HepG2 (cell line): ENCODE results near the gene EPN3. TPM values are rescaled to one million over a fixed set of nuclear protein-coding genes. Genes with fewer than 3 reads are reported as not detected.

Experiments
- BHLHE40 ChIP-seq: IDR thresholded peaks from 2 replicates; pipeline ENCODE4 v1.6.1; 2011; ENCODE audit warnings: low read length, improper control_type of control experiment
- ESRRA ChIP-seq: sonication (generic); formaldehyde crosslinking; IDR thresholded peaks from 2 replicates; pipeline ENCODE4 v1.5.1; 2020; ENCODE audit warnings: mild to moderate bottlenecking, low read depth, missing genetic modification reagents
- FOXK2 ChIP-seq: fragments of 450-650 bp; IDR thresholded peaks from 2 replicates; pipeline ENCODE4 v1.6.1; 2016
- FUBP1 ChIP-seq: sonication (generic); formaldehyde crosslinking; IDR thresholded peaks from 2 replicates; pipeline ENCODE4 v1.5.1; 2020; ENCODE audit warnings: missing genetic modification reagents, mild to moderate bottlenecking, borderline replicate concordance
- GZF1 ChIP-seq: sonication (generic); formaldehyde crosslinking; IDR thresholded peaks from 2 replicates; pipeline ENCODE4 v1.5.1; 2020; ENCODE audit warnings: mild to moderate bottlenecking, missing genetic modification reagents
- HHEX ChIP-seq: IDR thresholded peaks from 2 replicates; pipeline ENCODE4 v1.6.1; 2016; ENCODE audit warnings: control low read depth
- IRF9 ChIP-seq: sonication (generic); formaldehyde crosslinking; IDR thresholded peaks from 2 replicates; pipeline ENCODE4 v1.8.0; 2022; ENCODE audit warnings: missing genetic modification reagents, mild to moderate bottlenecking, borderline replicate concordance
- JARID2 ChIP-seq: sonication (generic); formaldehyde crosslinking; IDR thresholded peaks from 2 replicates; pipeline ENCODE4 v1.8.1; 2023; ENCODE audit warnings: missing genetic modification reagents, inconsistent platforms; ENCODE audit not compliant: insufficient replicate concordance
- JDP2 ChIP-seq: sonication (generic); formaldehyde crosslinking; IDR thresholded peaks from 2 replicates; pipeline ENCODE4 v1.8.1; 2022; ENCODE audit warnings: missing genetic modification reagents, borderline replicate concordance
- KLF16 ChIP-seq, 2 experiments: sonication (generic) in 1 of 2; formaldehyde crosslinking in 1 of 2; IDR thresholded peaks; 2 replicates each; pipeline versions ENCODE4 v1.6.1 to v1.8.0; 2016 to 2023; ENCODE audit warnings: missing genetic modification reagents in 2 of 2, missing compliant biosample characterization in 1 of 2
- MLX ChIP-seq: IDR thresholded peaks from 2 replicates; pipeline ENCODE4 v1.6.1; 2016
- MXD3 ChIP-seq: IDR thresholded peaks from 2 replicates; pipeline ENCODE4 v1.6.1; 2016; ENCODE audit warnings: mild to moderate bottlenecking, missing biosample characterization, missing genetic modification reagents
- MYC ChIP-seq: sonication (generic); formaldehyde crosslinking; IDR thresholded peaks from 2 replicates; pipeline ENCODE4 v1.9.0; 2021; ENCODE audit warnings: missing genetic modification reagents, borderline replicate concordance
- MZF1 ChIP-seq: sonication (generic); formaldehyde crosslinking; IDR thresholded peaks from 2 replicates; pipeline ENCODE4 v1.8.1; 2023; ENCODE audit warnings: mild to moderate bottlenecking, missing genetic modification reagents, borderline replicate concordance
- NFIC ChIP-seq: IDR thresholded peaks from 2 replicates; pipeline ENCODE4 v1.6.1; 2012; ENCODE audit warnings: mild to moderate bottlenecking, low read length, inconsistent platforms
- SKI ChIP-seq: fragments of 450-650 bp; IDR thresholded peaks from one replicate; pipeline ENCODE4 v1.6.1; 2018; ENCODE audit warnings: mild to moderate bottlenecking; ENCODE audit not compliant: partially characterized antibody
- WIZ ChIP-seq: sonication (generic); formaldehyde crosslinking; IDR thresholded peaks from 2 replicates; pipeline ENCODE4 v1.5.1; 2020; ENCODE audit warnings: mild to moderate bottlenecking, missing genetic modification reagents
- ZBTB37 ChIP-seq: sonication (generic); formaldehyde crosslinking; IDR thresholded peaks from 2 replicates; pipeline ENCODE4 v1.4.0; 2020; ENCODE audit warnings: mild to moderate bottlenecking, missing genetic modification reagents
- ZC3H4 ChIP-seq: sonication (generic); formaldehyde crosslinking; IDR thresholded peaks from 2 replicates; pipeline ENCODE4 v1.4.0; 2020; ENCODE audit warnings: missing genetic modification reagents, borderline replicate concordance
- ZNF234 ChIP-seq: sonication (generic); formaldehyde crosslinking; conservative IDR thresholded peaks from 2 replicates; pipeline ENCODE4 v1.5.1; 2020; ENCODE audit warnings: mild to moderate bottlenecking, missing genetic modification reagents
- ZNF576 ChIP-seq: sonication (generic); formaldehyde crosslinking; IDR thresholded peaks from 2 replicates; pipeline ENCODE4 v1.4.0; 2020; ENCODE audit warnings: mild to moderate bottlenecking, missing genetic modification reagents
- ZNF782 ChIP-seq: sonication (generic); formaldehyde crosslinking; IDR thresholded peaks from 2 replicates; pipeline ENCODE4 v1.4.0; 2020; ENCODE audit warnings: missing genetic modification reagents, mild to moderate bottlenecking, borderline replicate concordance
- ZSCAN20 ChIP-seq: sonication (generic); formaldehyde crosslinking; IDR thresholded peaks from 2 replicates; pipeline ENCODE4 v1.4.0; 2020; ENCODE audit warnings: missing genetic modification reagents, mild to moderate bottlenecking, borderline replicate concordance
- polyA plus RNA-seq, 8 experiments: library from polyadenylated mRNA; depleted of rRNA in 3 of 8; stranded (reverse) in 7 of 8; unstranded in 1 of 8; fragments of >200 nt; fragmentation: Illumina TruSeq in 4 of 8; extraction: Trizol in 4 of 8; gene quantifications; 2 replicates each; pipeline versions ENCODE4 v1.2.1 to v1.2.3, GENCODE V29; 2011 to 2016; ENCODE audit warnings: low read depth in 4 of 8, missing spikeins in 1 of 8, mixed read lengths in 1 of 8; ENCODE audit not compliant: insufficient read depth in 1 of 8
- total RNA-seq, 5 experiments: library from RNA; depleted of rRNA; stranded (reverse); fragments of >200 nt; fragmentation: Illumina TruSeq; extraction: Trizol; gene quantifications; 2 replicates each; pipeline ENCODE4 v1.2.3, GENCODE V29; 2016; ENCODE audit warnings: low read depth in 1 of 5

The EPN3 gene
- total and polyA plus RNA-seq, 2 of the 13 experiments (the other 11 are each of a cell fraction or from before 2014, with no cell fraction given), result 0.11 to 0.95 TPM

GRCh38 chr17:50542795-50543774 is 10.6 kb downstream of the EPN3 start (continued):
- TF ChIP-seq ZNF782, result no peak
- TF ChIP-seq FUBP1, result 0 out of 2 replicates have a peak, but pooled peaks have one; percentile 46
- TF ChIP-seq BHLHE40, result peak; percentile 93
- 0 out of 2 replicates have a peak, but pooled peaks have one; percentile 80 for TF ChIP-seq WIZ (CRISPR knock-in tag)
- TF ChIP-seq GZF1 (CRISPR knock-in tag), result no peak
- TF ChIP-seq FOXK2, result 0 out of 2 replicates have a peak, but pooled peaks have one; percentile 57
- 0 out of 4 replicates have a peak, but pooled peaks of 1 of the 2 experiments have one; percentile 76 for TF ChIP-seq KLF16 (CRISPR knock-in tag; IDR thresholded peaks at IDR 0.05)
- TF ChIP-seq MXD3, result peak; percentile 79
- TF ChIP-seq MZF1 (CRISPR knock-in tag), result peak; percentile 40; the same call in 1 of the 2 replicates
- peak; percentile 90; the same call in 1 of the 2 replicates for TF ChIP-seq ZC3H4 (CRISPR knock-in tag)
- peak; percentile 84 for TF ChIP-seq IRF9 (CRISPR knock-in tag)
- TF ChIP-seq NFIC, result no peak
- TF ChIP-seq ZBTB37, result peak; percentile 65
- peak; percentile 45 for TF ChIP-seq JARID2
- TF ChIP-seq MLX (CRISPR knock-in tag), result peak; percentile 97
- peak; percentile 27; the same call in 1 of the 2 replicates for TF ChIP-seq HHEX (CRISPR knock-in tag)
- peak; percentile 40 for TF ChIP-seq ESRRA (CRISPR knock-in tag)
- TF ChIP-seq ZSCAN20 (CRISPR knock-in tag), result no peak
- TF ChIP-seq MYC (CRISPR knock-in tag), result peak; percentile 69; the same call in 1 of the 2 replicates
- TF ChIP-seq ZNF576 (CRISPR knock-in tag), result no peak
- TF ChIP-seq JDP2, result no peak
- peak; percentile 97 for TF ChIP-seq SKI
- TF ChIP-seq ZNF234, result no peak
